Smooth muscle cell (in vitro differentiated cells): ENCODE data around the gene PFDN1. TPM values are rescaled to one million over a fixed set of nuclear protein-coding genes. Genes with fewer than 3 reads are reported as not detected.

Experiments used
- DNase-seq: peaks from one replicate; lab custom pipeline; 2025; ENCODE audit not compliant: unreplicated experiment; lab: John Stamatoyannopoulos, UW
- H2AFZ ChIP-seq: fragments of 200-600 bp; sonication (generic); 2 replicates; pipeline ENCODE4 v1.6.0; 2016; ENCODE audit warnings: antibody characterized with exemption, low read depth, mild to moderate bottlenecking
- H3F3A ChIP-seq: fragments of 200-600 bp; sonication (generic); 2 replicates; pipeline ENCODE4 v1.6.0; 2017; ENCODE audit warnings: antibody characterized with exemption, low read depth
- H3K27ac ChIP-seq: fragments of 200-600 bp; sonication (generic); 2 replicates; pipeline ENCODE4 v1.5.1; 2016; ENCODE audit warnings: low read depth, mild to moderate bottlenecking
- H3K27me3 ChIP-seq: fragments of 200-600 bp; sonication (generic); 2 replicates; pipeline ENCODE4 v1.6.1; 2016; ENCODE audit warnings: low read depth, mild to moderate bottlenecking
- H3K36me3 ChIP-seq: fragments of 200-600 bp; sonication (generic); 2 replicates; pipeline ENCODE4 v1.5.1; 2016; ENCODE audit warnings: low read depth
- H3K4me1 ChIP-seq: fragments of 200-600 bp; sonication (generic); 2 replicates; pipeline ENCODE4 v1.5.1; 2016; ENCODE audit warnings: low read depth
- H3K4me2 ChIP-seq: fragments of 200-600 bp; sonication (generic); 2 replicates; pipeline ENCODE4 v1.6.0; 2016; ENCODE audit warnings: mild to moderate bottlenecking
- H3K4me3 ChIP-seq: fragments of 200-600 bp; sonication (generic); 2 replicates; pipeline ENCODE4 v1.5.1; 2016; ENCODE audit warnings: mild to moderate bottlenecking
- H3K79me2 ChIP-seq: fragments of 200-600 bp; sonication (generic); 2 replicates; pipeline ENCODE4 v1.6.0; 2016; ENCODE audit warnings: low read depth, mild to moderate bottlenecking
- H3K9ac ChIP-seq: fragments of 200-600 bp; sonication (generic); 2 replicates; pipeline ENCODE4 v1.6.0; 2016; ENCODE audit warnings: low read depth
- H3K9me3 ChIP-seq: fragments of 200-600 bp; sonication (generic); replicated peaks from 2 replicates; pipeline ENCODE4 v1.5.1; 2016; ENCODE audit warnings: low read depth
- H4K20me1 ChIP-seq: fragments of 200-600 bp; sonication (generic); 2 replicates; pipeline ENCODE4 v1.6.0; 2016; ENCODE audit warnings: low read depth
- CTCF ChIP-seq: fragments of 200-600 bp; sonication (generic); IDR thresholded peaks from 2 replicates; pipeline ENCODE4 v1.5.1; 2017; ENCODE audit warnings: borderline replicate concordance, mild to moderate bottlenecking, antibody characterized with exemption; ENCODE audit not compliant: insufficient read depth, poor library complexity, severe bottlenecking
- WGBS: methylation state at CpG from one replicate; pipeline ENCODE4 v1.1.7; 2016; ENCODE audit warnings: low lambda C conversion rate; 5-methylcytosine and 5-hydroxymethylcytosine counted together
- polyA plus RNA-seq: library from polyadenylated mRNA; unstranded; fragments of >200 nt; fragmentation: Nextera tagmentation; extraction: Ambion mirVana; gene quantifications from 2 replicates; pipeline ENCODE4 v1.2.1, GENCODE V29; 2016
- total RNA-seq: library from RNA; depleted of rRNA; stranded (reverse); fragments of >200 nt; gene quantifications from 2 replicates; pipeline ENCODE4 v1.2.3, GENCODE V29; 2014

The PFDN1 gene
- total and polyA plus RNA-seq, 2 experiments from 2014 or later = 145 to 154 TPM

GRCh38 chr5:140293849-140294100 is 9.1 kb downstream of the PFDN1 start:
- Histone ChIP-seq H3K79me2 (peaks cover 85% of the 10 kb centered on the region), H3K27me3 (no peaks in the 10 kb centered on the region), H3K4me3 (no peak overlapping the region), H3K9ac (peak overlapping the region; percentile 2), H3K27ac (peak overlapping the region; percentile 81), H3K36me3 (no peaks in the 10 kb centered on the region), H3K4me2 (no peak overlapping the region), H2AFZ (no peak overlapping the region), H4K20me1 (peaks cover 29% of the 10 kb centered on the region), H3F3A (peaks cover 6% of the 10 kb centered on the region), H3K9me3 (no peaks in the 10 kb centered on the region), H3K4me1 (peaks cover 4% of the 10 kb centered on the region)
- no peak for TF ChIP-seq CTCF
- DNase-seq = no peak
- 86% methylated on average over 1 of the region's 1 CpG for WGBS

DNA sequence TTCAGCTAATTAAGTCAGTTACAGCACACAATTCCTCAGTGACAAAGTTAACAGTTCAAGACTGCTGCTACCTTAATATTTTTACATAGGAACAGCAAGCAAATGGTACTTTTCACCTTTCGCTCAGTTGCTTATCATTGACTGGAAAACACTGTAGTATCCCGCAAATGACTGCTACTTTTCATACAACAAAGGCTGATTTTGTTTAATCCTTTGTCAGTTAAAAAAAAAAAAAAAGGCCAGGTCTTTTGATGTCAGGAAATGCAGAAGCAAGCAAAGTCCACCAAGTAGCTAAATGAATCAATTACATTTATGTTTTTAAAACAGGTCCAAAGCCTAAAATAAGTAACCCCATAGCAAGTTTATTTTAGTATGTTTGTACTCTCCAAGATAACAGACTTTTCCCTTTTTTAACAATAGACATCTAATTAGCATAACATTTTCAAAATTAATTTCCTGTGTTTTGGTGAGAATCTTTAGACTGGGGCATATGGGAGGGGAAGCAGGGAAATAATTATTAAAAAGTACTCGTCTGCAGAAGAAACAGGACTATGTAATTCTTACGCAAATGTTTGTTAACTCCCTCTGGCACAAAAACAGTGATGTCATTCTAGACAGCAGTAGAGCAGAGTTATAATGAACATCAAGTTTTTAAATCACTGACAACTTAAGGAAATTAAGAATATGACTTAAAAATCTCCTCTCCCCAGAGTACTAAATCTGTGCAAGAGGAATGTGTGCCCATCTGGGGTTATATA is 9.6 kb downstream of the PFDN1 start:
- H2AFZ ChIP-seq = no peak overlapping the region
- H3K9me3 ChIP-seq = no peaks in the 10 kb centered on the region
- H3K27me3 ChIP-seq = no peaks in the 10 kb centered on the region
- peak overlapping the region; percentile 81 for H3K27ac ChIP-seq
- H3K9ac ChIP-seq = peak overlapping the region; percentile 2
- H3K4me1 ChIP-seq = peaks cover 4% of the 10 kb centered on the region
- peaks cover 33% of the 10 kb centered on the region for H4K20me1 ChIP-seq
- H3K36me3 ChIP-seq = no peaks in the 10 kb centered on the region
- no peak overlapping the region for H3K4me3 ChIP-seq
- WGBS = 69% methylated on average over 4 of the region's 4 CpGs
- DNase-seq = no peak
- TF ChIP-seq CTCF = no peak
- peaks cover 6% of the 10 kb centered on the region for H3F3A ChIP-seq
- peaks cover 88% of the 10 kb centered on the region for H3K79me2 ChIP-seq
- H3K4me2 ChIP-seq = peak overlapping the region; percentile 12

GRCh38 chr5:140292212-140293036 is 10.5 kb downstream of the PFDN1 start:
- no peak for TF ChIP-seq CTCF
- DNase-seq = no peak
- 88% methylated on average over 1 of the region's 1 CpG for WGBS
- no peaks in the 10 kb centered on the region for H3K9me3 ChIP-seq
- H3K4me1 ChIP-seq = peaks cover 4% of the 10 kb centered on the region
- peak overlapping the region; percentile 81 for H3K27ac ChIP-seq
- H3K27me3 ChIP-seq = no peaks in the 10 kb centered on the region
- H3F3A ChIP-seq = peaks cover 6% of the 10 kb centered on the region
- H3K4me3 ChIP-seq = no peak overlapping the region
- no peaks in the 10 kb centered on the region for H3K36me3 ChIP-seq
- H4K20me1 ChIP-seq = peaks cover 41% of the 10 kb centered on the region
- H3K4me2 ChIP-seq = peak overlapping the region; percentile 12
- no peak overlapping the region for H2AFZ ChIP-seq
- H3K9ac ChIP-seq = no peak overlapping the region
- H3K79me2 ChIP-seq = peaks cover 90% of the 10 kb centered on the region
